ENCODE measurements around the gene CBLB.

- TF ChIP-seq CTCF (IDR thresholded peaks at IDR 0.05; ENCODE audit: low read depth, low read length): no peak
- no peak for TF ChIP-seq EZH2phosphoT487 (IDR thresholded peaks at IDR 0.05; ENCODE audit: low read depth)
These were observed 101.6 kb downstream of the CBLB start for GRCh38 chr3:105767216-105767615.

Measured in OCI-LY3 (cell line).